Glutamatergic neuron (in vitro differentiated cells): ENCODE data around the gene GADD45B. TPM values are rescaled to one million over a fixed set of nuclear protein-coding genes. Genes with fewer than 3 reads are reported as not detected.

Experiments used
- DNase-seq: peaks from one replicate; pipeline ENCODE4 v3.0.0; 2022
- H3K27ac Mint-ChIP-seq: one replicate; pipeline ENCODE4 v1.8.0; 2020; ENCODE audit warnings: mild to moderate bottlenecking, mixed read lengths, inconsistent platforms; ENCODE audit not compliant: unreplicated experiment
- H3K27me3 Mint-ChIP-seq: one replicate; pipeline ENCODE4 v1.8.0; 2020; ENCODE audit warnings: mild to moderate bottlenecking, moderate library complexity, mixed read lengths, inconsistent platforms; ENCODE audit not compliant: unreplicated experiment
- H3K36me3 Mint-ChIP-seq: one replicate; pipeline ENCODE4 v1.8.0; 2020; ENCODE audit warnings: mild to moderate bottlenecking, mixed read lengths, inconsistent platforms; ENCODE audit not compliant: unreplicated experiment
- H3K4me1 Mint-ChIP-seq: one replicate; pipeline ENCODE4 v1.8.0; 2020; ENCODE audit warnings: mild to moderate bottlenecking, low read depth, mixed read lengths, inconsistent platforms; ENCODE audit not compliant: unreplicated experiment
- H3K4me3 Mint-ChIP-seq: one replicate; pipeline ENCODE4 v1.8.0; 2020; ENCODE audit warnings: mild to moderate bottlenecking, mixed read lengths, inconsistent platforms; ENCODE audit not compliant: unreplicated experiment
- H3K9me3 Mint-ChIP-seq: one replicate; pipeline ENCODE4 v1.8.0; 2020; ENCODE audit warnings: mild to moderate bottlenecking, moderate library complexity, mixed read lengths, inconsistent platforms; ENCODE audit not compliant: unreplicated experiment
- CTCF ChIP-seq: fragments of 200-600 bp; sonication (generic); IDR thresholded peaks from one replicate; pipeline ENCODE4 v1.5.0; 2021; ENCODE audit not compliant: partially characterized antibody, unreplicated experiment
- microRNA-seq: library from miRNA; unstranded; fragments of <30 nt; microRNA quantifications from one replicate; pipeline ENCODE4, GENCODE V29; 2020; ENCODE audit not compliant: unreplicated experiment
- total RNA-seq: library from RNA; stranded (reverse); fragmentation: NEBNext Ultra II Directional; extraction: Animal tissue kit (Norgen Biotek cat#: 25700); gene quantifications from one replicate; pipeline ENCODE4 v1.2.1, GENCODE V29; 2021; ENCODE audit not compliant: unreplicated experiment

The GADD45B gene
- total RNA-seq, 1 donor from 2014 or later: 3.8 TPM

- TF ChIP-seq CTCF: no peak
- peaks cover 1% of the 10 kb centered on the region for H3K9me3 Mint-ChIP-seq
- no peaks in the 10 kb centered on the region for H3K4me1 Mint-ChIP-seq
- no peak for DNase-seq
- H3K27me3 Mint-ChIP-seq: peaks cover 2% of the 10 kb centered on the region
- H3K36me3 Mint-ChIP-seq: no peaks in the 10 kb centered on the region
- H3K4me3 Mint-ChIP-seq: no peak overlapping the region
- no peak overlapping the region for H3K27ac Mint-ChIP-seq
These were observed 48.5 kb downstream of the GADD45B start for GRCh38 chr19:2524361-2524839.

GRCh38 chr19:2524840-2525723, 49.2 kb downstream of the GADD45B start:
- H3K36me3 Mint-ChIP-seq: no peaks in the 10 kb centered on the region
- no peak overlapping the region for H3K4me3 Mint-ChIP-seq
- H3K4me1 Mint-ChIP-seq: no peaks in the 10 kb centered on the region
- H3K9me3 Mint-ChIP-seq: peaks cover 1% of the 10 kb centered on the region
- TF ChIP-seq CTCF: no peak
- no peak overlapping the region for H3K27ac Mint-ChIP-seq
- peaks cover 2% of the 10 kb centered on the region for H3K27me3 Mint-ChIP-seq
- DNase-seq: no peak

GRCh38 chr19:2527171-2527570, 51.2 kb downstream of the GADD45B start:
- no peak overlapping the region for H3K27ac Mint-ChIP-seq
- peaks cover 2% of the 10 kb centered on the region for H3K36me3 Mint-ChIP-seq
- peaks cover 2% of the 10 kb centered on the region for H3K27me3 Mint-ChIP-seq
- no peak for DNase-seq
- H3K9me3 Mint-ChIP-seq: peaks cover 6% of the 10 kb centered on the region
- no peak overlapping the region for H3K4me3 Mint-ChIP-seq
- no peaks in the 10 kb centered on the region for H3K4me1 Mint-ChIP-seq
- no peak for TF ChIP-seq CTCF

GRCh38 chr19:2527686-2528085, 51.8 kb downstream of the GADD45B start:
- no peak for TF ChIP-seq CTCF
- Mint-ChIP-seq H3K27ac (no peak overlapping the region), H3K4me1 (no peaks in the 10 kb centered on the region), H3K27me3 (peaks cover 2% of the 10 kb centered on the region), H3K36me3 (peaks cover 5% of the 10 kb centered on the region), H3K9me3 (peaks cover 6% of the 10 kb centered on the region), H3K4me3 (no peak overlapping the region)
- no peak for DNase-seq

Small RNA genes lying within 50 kb of the gene (microRNA-seq; reads per million reads assigned to microRNA genes)
- gene MIR7108: 7.2 reads per million, percentile 40 among the genes with 10 or more reads in this experiment

Other genes starting within 250 kb of the GADD45B start
- gene PLEKHJ1, start 239.8 kb upstream of the GADD45B start, total RNA-seq: 164 TPM
- 101 TPM for gene SF3A2, start 239.3 kb upstream of the GADD45B start, total RNA-seq
- gene AMH, start 226.8 kb upstream of the GADD45B start, total RNA-seq: 11.0 TPM
- gene JSRP1, start 219.7 kb upstream of the GADD45B start, total RNA-seq: not detected
- gene PEAK3, start 194.0 kb upstream of the GADD45B start, total RNA-seq: not detected
- gene LINGO3, start 168.0 kb upstream of the GADD45B start, total RNA-seq: 0.25 TPM
- gene LSM7, start 147.5 kb upstream of the GADD45B start, total RNA-seq: 105 TPM
- 166 TPM for gene SPPL2B, start 147.4 kb upstream of the GADD45B start, total RNA-seq
- gene TMPRSS9, start 115.9 kb upstream of the GADD45B start, total RNA-seq: 0.29 TPM
- 91.5 TPM for gene TIMM13, start 48.5 kb upstream of the GADD45B start, total RNA-seq
- gene LMNB2, start 19.2 kb upstream of the GADD45B start, total RNA-seq: 45.8 TPM
- gene GNG7, start 226.6 kb downstream of the GADD45B start, total RNA-seq: 8.0 TPM
- gene DIRAS1, start 245.2 kb downstream of the GADD45B start, total RNA-seq: 47.1 TPM